Gastroesophageal sphincter (tissue), 4 donors: ENCODE measurements around the gene FBXL17. TPM values are rescaled to one million over a fixed set of nuclear protein-coding genes. Genes with fewer than 3 reads are reported as not detected.

Source experiments
- ATAC-seq: fragments of 150-250 bp; one replicate; pipeline ENCODE4 v1.9.1; 2016; ENCODE audit warnings: mild to moderate bottlenecking, moderate library complexity
- H3K27ac ChIP-seq, 4 donors: fragments of 200-600 bp; sonication (generic) in 3 of 4; 1 replicate in 3 of 4; 2 replicates in 1 of 4; pipeline ENCODE4 v1.5.1; 2016 to 2019
- H3K27me3 ChIP-seq: fragments of 200-600 bp; sonication (generic); one replicate; pipeline ENCODE4 v1.5.1; 2019
- H3K36me3 ChIP-seq, 2 donors: fragments of 200-600 bp; sonication (generic); one replicate each; pipeline ENCODE4 v1.5.1; 2019; ENCODE audit warnings: control low read depth in 1 of 2
- H3K4me1 ChIP-seq, 3 donors: fragments of 200-600 bp; sonication (generic); 1 replicate in 2 of 3; 2 replicates in 1 of 3; pipeline ENCODE4 v1.5.1; 2016 to 2019; ENCODE audit warnings: control low read depth in 2 of 3
- H3K4me3 ChIP-seq, 2 donors: fragments of 200-600 bp; sonication (generic); one replicate each; pipeline ENCODE4 v1.5.1; 2019; ENCODE audit warnings: mild to moderate bottlenecking in 1 of 2, moderate library complexity in 1 of 2
- H3K9me3 ChIP-seq, 3 donors: fragments of 200-600 bp; sonication (generic); one replicate each; pipeline ENCODE4 v1.5.1; 2017 to 2019; ENCODE audit warnings: control low read depth in 2 of 3
- EP300 ChIP-seq: sonication (generic); formaldehyde crosslinking; IDR thresholded peaks from one replicate; pipeline ENCODE4 v1.6.1; 2017; ENCODE audit warnings: antibody characterized with exemption, mild to moderate bottlenecking
- POLR2A ChIP-seq, 2 donors: fragments of 450-650 bp; IDR thresholded peaks; one replicate each; pipeline ENCODE4 v1.6.1; 2017; ENCODE audit warnings: antibody characterized with exemption in 2 of 2, mild to moderate bottlenecking in 2 of 2, moderate library complexity in 1 of 2
- POLR2AphosphoS5 ChIP-seq: sonication (generic); formaldehyde crosslinking; IDR thresholded peaks from one replicate; pipeline ENCODE4 v1.6.1; 2017; ENCODE audit warnings: antibody characterized with exemption
- WGBS, 2 donors: methylation state at CpG; one replicate each; pipeline ENCODE4 v1.1.5; 2018; ENCODE audit warnings: low coverage in 1 of 2; 5-methylcytosine and 5-hydroxymethylcytosine counted together
- total RNA-seq, 4 donors: library from RNA; depleted of rRNA; stranded (reverse); fragments of >200 nt; gene quantifications; one replicate each; pipeline ENCODE4 v1.1.0, GENCODE V29; 2016
- TF ChIP-seq, protein P1 (sequence below), 4 experiments: fragments of 200-600 bp in 2 of 4; fragments of 450-650 bp in 2 of 4; sonication (generic) in 1 of 4; IDR thresholded peaks; one replicate each; pipeline ENCODE4 v1.5.1; 2017 to 2019; ENCODE audit warnings: antibody characterized with exemption in 4 of 4, mild to moderate bottlenecking in 2 of 4, moderate library complexity in 2 of 4

FBXL17 gene
- total RNA-seq, 4 donors from 2014 or later: 15.3 to 25.5 (median 21.7) TPM

GRCh38 chr5:107863125-107863524, 518.8 kb downstream of the FBXL17 start:
- Histone ChIP-seq H3K9me3 (no peaks in the 10 kb centered on the region), H3K4me1 (peaks cover 0 to 4% (median 0%) of the 10 kb centered on the region in 3 donors), H3K27ac (no peak overlapping the region), H3K36me3 (peaks cover 0 to 19% of the 10 kb centered on the region in 2 donors), H3K4me3 (no peak overlapping the region), H3K27me3 (no peaks in the 10 kb centered on the region)
- TF ChIP-seq POLR2AphosphoS5 (no peak), EP300 (no peak)
- 71 to 87% methylated on average over 2 of the region's 2 CpGs for WGBS, 2 donors
- ATAC-seq: no peak

DNA sequence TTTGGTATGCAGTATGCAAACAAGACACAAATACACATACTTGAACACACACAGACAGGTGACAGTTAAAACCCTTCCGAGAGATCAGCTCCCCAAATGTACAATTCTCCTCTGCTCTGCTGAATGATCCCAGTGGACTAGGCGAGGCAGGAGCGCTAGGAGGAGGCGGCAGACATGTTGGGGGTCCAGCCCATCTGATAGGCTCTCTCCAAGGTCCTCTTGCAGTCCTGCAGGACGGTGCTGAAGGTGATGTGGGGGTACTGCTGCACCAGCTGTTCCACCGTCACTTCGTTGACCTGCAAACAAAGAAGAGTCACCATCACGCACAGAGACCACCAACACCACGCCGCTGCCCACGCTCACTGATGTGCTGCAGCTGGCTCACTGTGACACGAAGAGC, 520.3 kb downstream of the FBXL17 start:
- ATAC-seq: no peak
- TF ChIP-seq POLR2AphosphoS5 (no peak), EP300 (no peak), POLR2A (IDR thresholded peaks at IDR 0.05) (no peak)
- TF ChIP-seq, protein P1, sequence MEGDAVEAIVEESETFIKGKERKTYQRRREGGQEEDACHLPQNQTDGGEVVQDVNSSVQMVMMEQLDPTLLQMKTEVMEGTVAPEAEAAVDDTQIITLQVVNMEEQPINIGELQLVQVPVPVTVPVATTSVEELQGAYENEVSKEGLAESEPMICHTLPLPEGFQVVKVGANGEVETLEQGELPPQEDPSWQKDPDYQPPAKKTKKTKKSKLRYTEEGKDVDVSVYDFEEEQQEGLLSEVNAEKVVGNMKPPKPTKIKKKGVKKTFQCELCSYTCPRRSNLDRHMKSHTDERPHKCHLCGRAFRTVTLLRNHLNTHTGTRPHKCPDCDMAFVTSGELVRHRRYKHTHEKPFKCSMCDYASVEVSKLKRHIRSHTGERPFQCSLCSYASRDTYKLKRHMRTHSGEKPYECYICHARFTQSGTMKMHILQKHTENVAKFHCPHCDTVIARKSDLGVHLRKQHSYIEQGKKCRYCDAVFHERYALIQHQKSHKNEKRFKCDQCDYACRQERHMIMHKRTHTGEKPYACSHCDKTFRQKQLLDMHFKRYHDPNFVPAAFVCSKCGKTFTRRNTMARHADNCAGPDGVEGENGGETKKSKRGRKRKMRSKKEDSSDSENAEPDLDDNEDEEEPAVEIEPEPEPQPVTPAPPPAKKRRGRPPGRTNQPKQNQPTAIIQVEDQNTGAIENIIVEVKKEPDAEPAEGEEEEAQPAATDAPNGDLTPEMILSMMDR (IDR thresholded peaks at IDR 0.05): no peak
- Histone ChIP-seq H3K9me3 (no peaks in the 10 kb centered on the region), H3K4me1 (peaks cover 0 to 4% (median 0%) of the 10 kb centered on the region in 3 donors), H3K4me3 (no peak overlapping the region), H3K27ac (no peak overlapping the region), H3K27me3 (no peaks in the 10 kb centered on the region), H3K36me3 (peaks cover 0 to 19% of the 10 kb centered on the region in 2 donors)
- 94 to 100% methylated on average over 7 to 8 of the region's 12 CpGs for WGBS, 2 donors

- Histone ChIP-seq H3K27me3 (no peaks in the 10 kb centered on the region), H3K27ac (no peak overlapping the region), H3K4me1 (peaks cover 0 to 2% (median 0%) of the 10 kb centered on the region in 3 donors), H3K9me3 (no peaks in the 10 kb centered on the region), H3K4me3 (no peak overlapping the region), H3K36me3 (peaks cover 0 to 19% of the 10 kb centered on the region in 2 donors)
- ATAC-seq: no peak
- no peak for TF ChIP-seq POLR2A (IDR thresholded peaks at IDR 0.05)
- TF ChIP-seq EP300: no peak
- TF ChIP-seq, protein P1 (IDR thresholded peaks at IDR 0.05): no peak
- no peak for TF ChIP-seq POLR2AphosphoS5
- 83 to 86% methylated on average over 1 of the region's 1 CpG for WGBS, 2 donors
These were observed 521.9 kb downstream of the FBXL17 start for GRCh38 chr5:107860044-107860443.

DNA sequence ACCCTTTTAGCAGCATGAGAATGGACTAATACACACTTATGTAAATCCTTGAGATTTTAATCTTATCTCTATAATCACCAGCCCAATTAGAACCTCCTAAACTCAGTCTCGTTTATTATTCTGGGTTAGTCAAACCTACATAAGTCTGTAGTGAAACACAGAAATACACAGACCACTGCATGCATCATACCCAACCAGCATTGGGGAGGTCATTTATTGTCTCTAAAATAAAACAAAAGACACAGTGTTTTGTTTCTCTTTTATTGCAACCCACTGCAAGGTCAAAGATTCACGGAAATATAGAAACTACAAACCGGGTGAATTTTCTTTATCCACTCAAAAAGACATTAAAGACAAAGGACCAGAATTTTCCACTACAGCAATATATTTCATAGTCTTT, 523.1 kb downstream of the FBXL17 start:
- Histone ChIP-seq H3K9me3 (no peaks in the 10 kb centered on the region), H3K4me1 (no peaks in the 10 kb centered on the region), H3K27me3 (no peaks in the 10 kb centered on the region), H3K27ac (no peak overlapping the region), H3K36me3 (peaks cover 0 to 19% of the 10 kb centered on the region in 2 donors), H3K4me3 (no peak overlapping the region)
- WGBS, 2 donors: 88 to 90% methylated on average over 2 to 3 of the region's 3 CpGs
- ATAC-seq: no peak
- TF ChIP-seq, protein P1 (IDR thresholded peaks at IDR 0.05): no peak
- TF ChIP-seq POLR2AphosphoS5: no peak
- TF ChIP-seq EP300: no peak
- TF ChIP-seq POLR2A (IDR thresholded peaks at IDR 0.05): no peak

GRCh38 chr5:107858324-107858723, 523.6 kb downstream of the FBXL17 start:
- no peak for ATAC-seq
- H3K9me3 ChIP-seq: no peaks in the 10 kb centered on the region
- WGBS, 2 donors: 84 to 86% methylated on average over 4 of the region's 4 CpGs
- H3K36me3 ChIP-seq: peaks cover 0 to 19% of the 10 kb centered on the region in 2 donors
- TF ChIP-seq EP300 (no peak), POLR2AphosphoS5 (no peak), POLR2A (IDR thresholded peaks at IDR 0.05) (no peak)
- TF ChIP-seq, protein P1 (IDR thresholded peaks at IDR 0.05): no peak
- no peak overlapping the region for H3K27ac ChIP-seq
- H3K4me1 ChIP-seq: no peaks in the 10 kb centered on the region
- no peaks in the 10 kb centered on the region for H3K27me3 ChIP-seq
- H3K4me3 ChIP-seq: no peak overlapping the region
